CD14-positive monocyte (primary cell): ENCODE results near the gene RGCC. TPM values are rescaled to one million over a fixed set of nuclear protein-coding genes. Genes with fewer than 3 reads are reported as not detected.

Source experiments
- DNase-seq, 3 donors: peaks; one replicate each; pipeline ENCODE4 v3.0.0-alpha.2; 2011 to 2022
- H2AFZ ChIP-seq: 2 replicates; pipeline ENCODE4 v1.6.0; 2012; ENCODE audit warnings: mild to moderate bottlenecking, low read depth, low read length, inconsistent platforms; ENCODE audit not compliant: insufficient read depth, poor library complexity, severe bottlenecking
- H3K27ac ChIP-seq, 2 donors: 1 replicate in 1 of 2; 2 replicates in 1 of 2; pipeline ENCODE4 v1.5.1; 2012 to 2013; ENCODE audit warnings: low read length in 2 of 2, control low read depth in 1 of 2, inconsistent platforms in 1 of 2, low read depth in 1 of 2, mild to moderate bottlenecking in 1 of 2
- H3K27me3 ChIP-seq, 2 donors: one replicate each; pipeline versions ENCODE4 v1.6.0 to v1.6.1; 2011 to 2013; ENCODE audit warnings: low read length in 2 of 2; ENCODE audit not compliant: control insufficient read depth in 2 of 2, insufficient read depth in 2 of 2
- H3K36me3 ChIP-seq, 2 donors: replicated peaks in 1 of 2; 1 replicate in 1 of 2; 2 replicates in 1 of 2; pipeline versions ENCODE4 v1.5.1 to v1.6.1; 2012 to 2013; ENCODE audit warnings: low read length in 2 of 2, control low read depth in 1 of 2, inconsistent platforms in 1 of 2, mild to moderate bottlenecking in 1 of 2; ENCODE audit not compliant: insufficient read depth in 2 of 2, control insufficient read depth in 1 of 2
- H3K4me1 ChIP-seq, 2 donors: 1 replicate in 1 of 2; 2 replicates in 1 of 2; pipeline versions ENCODE4 v1.5.1 to v1.6.1; 2012 to 2013; ENCODE audit warnings: low read length in 2 of 2, control low read depth in 1 of 2, inconsistent platforms in 1 of 2, mild to moderate bottlenecking in 1 of 2, moderate library complexity in 1 of 2; ENCODE audit not compliant: insufficient read depth in 2 of 2, control insufficient read depth in 1 of 2
- H3K4me2 ChIP-seq: replicated peaks from 2 replicates; pipeline ENCODE3; 2012; ENCODE audit warnings: low read length, moderate library complexity, mild to moderate bottlenecking; ENCODE audit not compliant: poor library complexity, severe bottlenecking; ENCODE audit errors: extremely low read depth
- H3K4me3 ChIP-seq, 3 experiments: fragments of 200-600 bp in 1 of 3; sonication (generic) in 1 of 3; replicated peaks in 1 of 3; 1 replicate in 2 of 3; 2 replicates in 1 of 3; pipeline ENCODE4 v1.5.1; 2011 to 2013; ENCODE audit warnings: low read length in 3 of 3, mild to moderate bottlenecking in 3 of 3, control low read depth in 2 of 3, low read depth in 2 of 3, inconsistent platforms in 1 of 3, moderate library complexity in 1 of 3
- H3K79me2 ChIP-seq: 2 replicates; pipeline ENCODE4 v1.6.0; 2012; ENCODE audit warnings: mild to moderate bottlenecking, control low read depth, inconsistent platforms, low read length, moderate library complexity; ENCODE audit not compliant: insufficient read depth
- H3K9ac ChIP-seq: 2 replicates; pipeline ENCODE4 v1.6.0; 2017; ENCODE audit warnings: low read length, mild to moderate bottlenecking; ENCODE audit not compliant: insufficient read depth, poor library complexity, severe bottlenecking
- H3K9me3 ChIP-seq, 2 donors: replicated peaks in 1 of 2; 1 replicate in 1 of 2; 2 replicates in 1 of 2; pipeline versions ENCODE4 v1.5.1 to v1.6.1; 2012 to 2013; ENCODE audit warnings: low read length in 2 of 2, control low read depth in 1 of 2; ENCODE audit not compliant: control insufficient read depth in 1 of 2, insufficient read depth in 1 of 2
- H4K20me1 ChIP-seq: 2 replicates; pipeline ENCODE4 v1.6.0; 2012; ENCODE audit warnings: mild to moderate bottlenecking, low read length, control low read depth, moderate library complexity; ENCODE audit not compliant: insufficient read depth
- H3K27ac Mint-ChIP-seq, 7 donors: one replicate each; pipeline ENCODE4 v1.8.0; 2020; ENCODE audit warnings: mild to moderate bottlenecking in 7 of 7, mixed read lengths in 7 of 7, moderate library complexity in 6 of 7, inconsistent platforms in 2 of 7
- H3K27me3 Mint-ChIP-seq, 3 donors: one replicate each; pipeline ENCODE4 v1.8.0; 2021 to 2022; ENCODE audit warnings: low read depth in 3 of 3, mild to moderate bottlenecking in 3 of 3, mixed read lengths in 3 of 3, moderate library complexity in 3 of 3, inconsistent platforms in 1 of 3
- H3K36me3 Mint-ChIP-seq, 2 donors: one replicate each; pipeline ENCODE4 v1.8.0; 2020; ENCODE audit warnings: mixed read lengths in 2 of 2, inconsistent platforms in 1 of 2, mild to moderate bottlenecking in 1 of 2
- H3K4me1 Mint-ChIP-seq: one replicate; pipeline ENCODE4 v1.8.0; 2020; ENCODE audit warnings: mild to moderate bottlenecking, mixed read lengths
- H3K4me3 Mint-ChIP-seq, 2 donors: one replicate each; pipeline ENCODE4 v1.8.0; 2020; ENCODE audit warnings: mild to moderate bottlenecking in 2 of 2, mixed read lengths in 2 of 2, moderate library complexity in 1 of 2
- H3K9me3 Mint-ChIP-seq, 7 donors: one replicate each; pipeline ENCODE4 v1.8.0; 2020 to 2022; ENCODE audit warnings: mixed read lengths in 7 of 7, mild to moderate bottlenecking in 6 of 7, moderate library complexity in 6 of 7, inconsistent platforms in 2 of 7
- CTCF ChIP-seq: fragments of 200-600 bp; IDR thresholded peaks from one replicate; pipeline ENCODE4 v1.8.0; 2022; ENCODE audit warnings: antibody characterized with exemption, mild to moderate bottlenecking
- WGBS: methylation state at CpG from one replicate; pipeline ENCODE4 v1.1.5; 2013; ENCODE audit warnings: missing lambda C conversion rate; ENCODE audit not compliant: insufficient coverage; 5-methylcytosine and 5-hydroxymethylcytosine counted together
- intact Hi-C, 2 donors: fragments of 100-400 bp; cut with micrococcal nuclease; formaldehyde crosslinking; loops; one replicate each; pipeline versions ENCODE4 v1.15.0 to v1.15.1; 2023
- polyA plus RNA-seq, 3 donors: library from polyadenylated mRNA; depleted of rRNA in 1 of 3; unstranded in 2 of 3; stranded (reverse) in 1 of 3; fragments of 300-500 nt in 2 of 3; fragments of >200 nt in 1 of 3; fragmentation: Illumina TruSeq in 2 of 3; gene quantifications; 1 replicate in 2 of 3; 2 replicates in 1 of 3; pipeline ENCODE4 v1.2.3, GENCODE V29; 2012 to 2021

RGCC gene
- polyA plus RNA-seq, 3 donors: 4.3 to 49.5 (median 26.0) TPM

- H3K4me2 ChIP-seq: no peak overlapping the region
- H3K27ac ChIP-seq: no peak overlapping the region
- Mint-ChIP-seq H3K4me3 (no peak overlapping the region), H3K9me3 (peaks cover 3 to 23% (median 16%) of the 10 kb centered on the region in 7 donors), H3K4me1 (peaks cover 18% of the 10 kb centered on the region), H3K27me3 (peaks cover 24 to 46% (median 31%) of the 10 kb centered on the region in 3 donors), H3K27ac (peak overlapping the region in 1 of 7 donors; percentile 64), H3K36me3 (peaks cover 8 to 9% of the 10 kb centered on the region in 2 donors)
- peaks cover 3 to 29% of the 10 kb centered on the region in 2 donors for H3K9me3 ChIP-seq
- no peak overlapping the region for H2AFZ ChIP-seq
- peaks cover 6 to 30% of the 10 kb centered on the region in 2 donors for H3K27me3 ChIP-seq
- H3K4me3 ChIP-seq: no peak overlapping the region
- DNase-seq: no peak
- H3K4me1 ChIP-seq: peaks cover 23% of the 10 kb centered on the region in 2 donors
- intact Hi-C loops: no loop called here
- peaks cover 1% of the 10 kb centered on the region for H4K20me1 ChIP-seq
- no CpG with 5 or more reads among the region's 22 CpGs for WGBS
- no peak overlapping the region for H3K9ac ChIP-seq
- H3K79me2 ChIP-seq: peaks cover 5% of the 10 kb centered on the region
- no peak for TF ChIP-seq CTCF
- H3K36me3 ChIP-seq: no peaks in the 10 kb centered on the region
Observed at GRCh38 chr13:41454170-41454569, 3.2 kb upstream of the RGCC start.

GRCh38 chr13:41455725-41456419 lies 1.5 kb upstream of the RGCC start:
- TF ChIP-seq CTCF: no peak
- no peak overlapping the region for H3K4me3 ChIP-seq
- H3K27me3 ChIP-seq: peaks cover 6 to 30% of the 10 kb centered on the region in 2 donors
- no peak overlapping the region for H2AFZ ChIP-seq
- H3K36me3 ChIP-seq: no peaks in the 10 kb centered on the region
- H3K79me2 ChIP-seq: peaks cover 18% of the 10 kb centered on the region
- 59% methylated on average over 12 of the region's 19 CpGs for WGBS
- Mint-ChIP-seq H3K9me3 (peaks cover 3 to 23% (median 16%) of the 10 kb centered on the region in 7 donors), H3K4me3 (peak overlapping the region; percentile 71 to 84), H3K27me3 (peaks cover 24 to 49% (median 35%) of the 10 kb centered on the region in 3 donors), H3K4me1 (peaks cover 35% of the 10 kb centered on the region), H3K36me3 (peaks cover 17 to 24% of the 10 kb centered on the region in 2 donors), H3K27ac (peak overlapping the region in 6 of 7 donors; percentile 79 to 93 (median 88))
- H3K9me3 ChIP-seq: peaks cover 3 to 14% of the 10 kb centered on the region in 2 donors
- peaks cover 36 to 38% of the 10 kb centered on the region in 2 donors for H3K4me1 ChIP-seq
- H3K4me2 ChIP-seq: no peak overlapping the region
- intact Hi-C loops: loop anchor here (5.0 kb wide), 3 partner anchors 36 to 196 kb away; no protein-coding TSS in a partner anchor
- H3K27ac ChIP-seq: no peak overlapping the region
- no peak overlapping the region for H3K9ac ChIP-seq
- no peak for DNase-seq
- H4K20me1 ChIP-seq: peaks cover 15% of the 10 kb centered on the region
